Measurements from ENCODE around the gene ARHGEF10L.

ARHGEF10L gene

DNA sequence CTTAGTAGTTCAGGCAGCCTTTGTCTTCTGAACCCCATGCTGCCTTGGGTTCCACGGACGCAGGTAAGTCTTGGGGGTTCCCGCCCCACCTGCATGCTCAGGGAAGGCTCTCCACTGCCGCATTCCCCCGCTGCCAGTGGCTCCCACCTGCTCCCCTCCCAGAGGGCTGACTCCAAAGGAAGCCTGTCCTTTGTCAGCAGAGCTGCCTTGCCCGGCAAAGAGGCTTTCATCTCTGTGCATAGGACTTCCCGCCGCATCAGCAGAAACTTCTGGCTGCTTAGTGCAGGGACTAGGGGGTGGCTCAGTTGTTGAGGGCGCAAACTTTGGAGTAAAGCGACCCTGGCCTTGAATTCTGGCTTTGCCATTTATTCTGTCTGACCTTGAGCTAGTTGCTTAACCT is 190.4 kb downstream of the ARHGEF10L start:
- H3K36me3 ChIP-seq (ENCODE audit: insufficient read depth, low read length): no peaks in the 10 kb centered on the region
- H3K4me1 ChIP-seq (ENCODE audit: control insufficient read depth, insufficient read depth, low read length, unreplicated experiment): peaks cover 2% of the 10 kb centered on the region
- H2AFZ ChIP-seq (ENCODE audit: low read length, unreplicated experiment): no peak overlapping the region
- no peak overlapping the region for H3K27ac ChIP-seq (ENCODE audit: low read depth, low read length)
- no peak overlapping the region for H3K4me3 ChIP-seq (ENCODE audit: low read depth, low read length)
- H3K27me3 ChIP-seq (ENCODE audit: insufficient read depth, low read length): no peaks in the 10 kb centered on the region
- H3K79me2 ChIP-seq (ENCODE audit: control insufficient read depth, insufficient read depth, low read length, unreplicated experiment): no peaks in the 10 kb centered on the region

DNA sequence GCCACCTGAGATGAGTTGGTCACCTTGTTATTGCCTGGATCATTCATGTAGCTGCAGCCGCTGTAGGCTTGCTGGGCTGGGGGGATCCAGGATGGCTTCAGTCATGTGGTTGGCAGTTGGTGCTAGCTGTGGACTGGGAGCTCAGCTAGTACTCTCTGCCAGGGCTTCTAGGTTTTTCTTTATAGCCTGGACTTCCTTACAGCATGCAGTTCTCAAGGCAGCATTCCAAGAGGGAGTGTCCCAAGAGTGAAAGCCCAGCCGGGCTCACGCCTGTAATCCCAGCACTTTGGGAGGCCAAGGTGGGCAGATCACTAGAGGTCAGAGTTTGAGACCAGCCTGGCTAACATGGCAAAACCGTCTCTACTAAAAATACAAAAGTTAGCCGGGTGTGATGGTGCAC is 192.0 kb downstream of the ARHGEF10L start:
- H3K79me2 ChIP-seq (ENCODE audit: control insufficient read depth, insufficient read depth, low read length, unreplicated experiment): no peaks in the 10 kb centered on the region
- no peak overlapping the region for H3K4me3 ChIP-seq (ENCODE audit: low read depth, low read length)
- H2AFZ ChIP-seq (ENCODE audit: low read length, unreplicated experiment): no peak overlapping the region
- H3K4me1 ChIP-seq (ENCODE audit: control insufficient read depth, insufficient read depth, low read length, unreplicated experiment): peaks cover 2% of the 10 kb centered on the region
- no peaks in the 10 kb centered on the region for H3K27me3 ChIP-seq (ENCODE audit: insufficient read depth, low read length)
- H3K36me3 ChIP-seq (ENCODE audit: insufficient read depth, low read length): no peaks in the 10 kb centered on the region
- no peak overlapping the region for H3K27ac ChIP-seq (ENCODE audit: low read depth, low read length)

DNA sequence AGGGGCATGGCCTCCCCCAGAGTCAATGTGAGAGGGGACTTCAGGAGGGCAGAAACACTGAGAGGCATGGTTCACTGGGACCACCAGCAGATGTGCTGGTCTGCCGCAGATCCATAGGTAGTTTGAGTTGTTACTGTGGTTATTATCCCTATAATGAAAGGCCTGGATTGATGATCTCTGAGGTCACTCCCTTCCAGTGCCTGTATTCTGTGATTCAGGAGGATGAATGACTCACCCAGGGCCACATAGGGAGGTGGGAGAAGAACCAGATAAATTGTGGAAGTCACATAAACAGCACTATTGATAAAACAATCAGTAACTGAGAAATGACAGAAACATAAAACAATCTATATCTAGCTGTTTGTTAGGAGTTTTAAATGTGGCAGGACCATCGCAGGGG is 193.0 kb downstream of the ARHGEF10L start:
- Histone ChIP-seq H3K36me3 (ENCODE audit: insufficient read depth, low read length) (no peaks in the 10 kb centered on the region), H3K4me1 (ENCODE audit: control insufficient read depth, insufficient read depth, low read length, unreplicated experiment) (peaks cover 2% of the 10 kb centered on the region), H3K79me2 (ENCODE audit: control insufficient read depth, insufficient read depth, low read length, unreplicated experiment) (no peaks in the 10 kb centered on the region), H2AFZ (ENCODE audit: low read length, unreplicated experiment) (no peak overlapping the region), H3K4me3 (ENCODE audit: low read depth, low read length) (no peak overlapping the region), H3K27ac (ENCODE audit: low read depth, low read length) (no peak overlapping the region), H3K27me3 (ENCODE audit: insufficient read depth, low read length) (no peaks in the 10 kb centered on the region)

DNA sequence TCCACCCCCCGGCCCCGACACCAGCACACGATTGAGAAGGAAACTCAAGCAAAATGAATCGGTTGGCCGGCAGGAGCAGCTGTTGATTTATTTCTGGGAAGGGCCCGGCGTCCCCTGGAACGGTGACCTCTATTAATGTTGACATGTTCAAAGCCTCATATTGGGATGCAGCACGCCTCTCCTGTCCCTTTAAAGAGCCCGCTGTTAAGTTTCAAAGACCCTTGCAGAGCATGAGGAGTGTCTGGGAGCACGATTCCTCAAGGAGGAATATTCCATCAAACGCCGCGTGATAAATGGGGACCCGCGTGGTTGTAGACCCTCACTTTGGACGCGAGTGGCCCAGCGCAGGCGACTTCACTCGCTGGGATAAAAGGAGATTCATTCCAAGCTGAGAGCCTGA is 194.2 kb downstream of the ARHGEF10L start:
- no peaks in the 10 kb centered on the region for H3K27me3 ChIP-seq (ENCODE audit: insufficient read depth, low read length)
- no peaks in the 10 kb centered on the region for H3K79me2 ChIP-seq (ENCODE audit: control insufficient read depth, insufficient read depth, low read length, unreplicated experiment)
- H3K27ac ChIP-seq (ENCODE audit: low read depth, low read length): no peak overlapping the region
- peaks cover 2% of the 10 kb centered on the region for H3K4me1 ChIP-seq (ENCODE audit: control insufficient read depth, insufficient read depth, low read length, unreplicated experiment)
- H2AFZ ChIP-seq (ENCODE audit: low read length, unreplicated experiment): no peak overlapping the region
- H3K4me3 ChIP-seq (ENCODE audit: low read depth, low read length): no peak overlapping the region
- no peaks in the 10 kb centered on the region for H3K36me3 ChIP-seq (ENCODE audit: insufficient read depth, low read length)

DNA sequence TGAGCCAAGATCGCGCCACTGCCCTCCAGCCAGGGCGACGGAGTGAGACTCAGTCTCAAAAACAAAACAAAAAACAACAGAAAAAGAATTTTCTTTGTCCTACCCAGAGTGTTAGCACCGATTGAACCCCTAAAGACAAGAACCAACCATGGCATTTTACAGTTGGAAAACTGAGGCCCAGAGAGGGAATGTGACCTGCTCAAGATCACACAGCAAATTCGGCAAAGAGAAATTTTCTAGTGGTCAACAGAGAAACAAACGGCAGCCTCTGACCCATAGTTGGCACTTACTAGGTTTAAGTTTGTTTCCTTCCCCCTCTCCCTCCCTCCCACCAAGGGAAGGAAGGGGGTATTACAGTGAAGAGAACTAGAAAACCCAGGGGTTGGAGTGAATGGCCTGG is 195.1 kb downstream of the ARHGEF10L start:
- Histone ChIP-seq H3K4me3 (ENCODE audit: low read depth, low read length) (no peak overlapping the region), H3K4me1 (ENCODE audit: control insufficient read depth, insufficient read depth, low read length, unreplicated experiment) (peaks cover 2% of the 10 kb centered on the region), H3K79me2 (ENCODE audit: control insufficient read depth, insufficient read depth, low read length, unreplicated experiment) (no peaks in the 10 kb centered on the region), H3K36me3 (ENCODE audit: insufficient read depth, low read length) (no peaks in the 10 kb centered on the region), H2AFZ (ENCODE audit: low read length, unreplicated experiment) (no peak overlapping the region), H3K27me3 (ENCODE audit: insufficient read depth, low read length) (no peaks in the 10 kb centered on the region), H3K27ac (ENCODE audit: low read depth, low read length) (no peak overlapping the region)

DNA sequence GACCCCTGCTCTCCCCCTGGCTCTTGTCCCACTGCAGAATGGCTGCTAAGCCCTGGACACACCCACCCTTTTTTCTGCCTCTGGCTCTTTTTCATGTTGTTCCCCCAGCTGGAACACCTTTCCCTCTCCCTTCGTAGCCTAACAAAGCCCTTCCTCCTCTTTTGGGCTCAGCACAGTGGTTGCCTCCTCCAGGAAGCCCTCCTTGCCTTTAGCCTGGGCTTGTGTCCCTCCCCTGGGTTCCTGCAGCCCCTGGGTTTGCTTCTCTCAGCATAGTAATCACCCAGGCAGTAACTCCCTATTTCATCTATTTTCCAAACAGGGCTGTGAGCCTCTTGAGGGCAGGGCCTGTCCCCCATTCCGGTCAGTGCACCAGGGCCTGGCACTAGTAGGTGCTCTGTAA is 195.8 kb downstream of the ARHGEF10L start:
- no peaks in the 10 kb centered on the region for H3K36me3 ChIP-seq (ENCODE audit: insufficient read depth, low read length)
- H3K4me3 ChIP-seq (ENCODE audit: low read depth, low read length): no peak overlapping the region
- H2AFZ ChIP-seq (ENCODE audit: low read length, unreplicated experiment): no peak overlapping the region
- H3K79me2 ChIP-seq (ENCODE audit: control insufficient read depth, insufficient read depth, low read length, unreplicated experiment): no peaks in the 10 kb centered on the region
- H3K4me1 ChIP-seq (ENCODE audit: control insufficient read depth, insufficient read depth, low read length, unreplicated experiment): peaks cover 2% of the 10 kb centered on the region
- H3K27ac ChIP-seq (ENCODE audit: low read depth, low read length): no peak overlapping the region
- peaks cover 3% of the 10 kb centered on the region; the same call in 1 of the 2 replicates for H3K27me3 ChIP-seq (ENCODE audit: insufficient read depth, low read length)

DNA sequence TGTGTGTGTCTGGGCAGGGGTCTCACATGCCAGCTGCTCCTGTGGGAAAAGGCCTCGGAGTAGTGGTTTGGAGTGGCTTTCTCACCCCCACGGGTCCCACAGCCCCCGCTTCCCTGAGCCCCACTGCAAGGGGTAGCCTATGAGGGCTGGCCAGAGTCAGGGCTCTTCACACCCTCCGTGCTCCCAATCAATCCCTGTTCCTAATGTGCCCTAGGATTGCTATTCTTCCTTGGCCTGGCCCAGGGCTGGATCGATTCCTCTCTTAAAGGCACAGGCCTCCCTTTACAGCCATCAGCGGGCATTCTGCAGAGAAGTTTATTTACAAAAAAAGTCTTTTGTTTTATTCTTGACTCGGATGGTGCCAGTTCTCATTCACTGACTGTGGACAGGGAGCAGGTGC is 196.3 kb downstream of the ARHGEF10L start:
- no peaks in the 10 kb centered on the region for H3K36me3 ChIP-seq (ENCODE audit: insufficient read depth, low read length)
- H3K79me2 ChIP-seq (ENCODE audit: control insufficient read depth, insufficient read depth, low read length, unreplicated experiment): no peaks in the 10 kb centered on the region
- H3K27me3 ChIP-seq (ENCODE audit: insufficient read depth, low read length): peaks cover 6% of the 10 kb centered on the region; the same call in 1 of the 2 replicates
- H3K4me3 ChIP-seq (ENCODE audit: low read depth, low read length): no peak overlapping the region
- no peak overlapping the region for H2AFZ ChIP-seq (ENCODE audit: low read length, unreplicated experiment)
- H3K27ac ChIP-seq (ENCODE audit: low read depth, low read length): no peak overlapping the region
- H3K4me1 ChIP-seq (ENCODE audit: control insufficient read depth, insufficient read depth, low read length, unreplicated experiment): peaks cover 2% of the 10 kb centered on the region

DNA sequence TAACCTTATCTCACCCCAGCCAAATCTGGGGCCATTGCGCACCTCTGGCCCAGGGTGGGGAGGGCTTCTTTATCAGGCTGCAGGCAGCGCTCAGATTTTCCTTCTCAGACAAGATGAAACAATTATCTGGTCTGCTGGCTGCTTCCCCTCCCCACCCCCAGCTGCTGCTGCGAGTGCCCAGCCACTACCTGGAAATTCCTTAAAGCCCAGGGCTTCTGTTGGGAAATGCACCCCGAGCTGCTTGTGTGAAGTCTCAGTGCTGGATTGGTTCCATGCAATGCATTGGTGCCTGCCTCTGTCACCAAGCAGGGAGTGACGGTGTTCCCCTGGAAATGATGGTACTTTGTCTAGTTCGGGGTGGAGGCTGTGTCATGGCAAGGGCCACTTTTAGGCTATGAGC is 197.1 kb downstream of the ARHGEF10L start:
- Histone ChIP-seq H3K27me3 (ENCODE audit: insufficient read depth, low read length) (peaks cover 9% of the 10 kb centered on the region; the same call in 1 of the 2 replicates), H3K79me2 (ENCODE audit: control insufficient read depth, insufficient read depth, low read length, unreplicated experiment) (no peaks in the 10 kb centered on the region), H3K4me1 (ENCODE audit: control insufficient read depth, insufficient read depth, low read length, unreplicated experiment) (peaks cover 2% of the 10 kb centered on the region), H3K27ac (ENCODE audit: low read depth, low read length) (no peak overlapping the region), H2AFZ (ENCODE audit: low read length, unreplicated experiment) (no peak overlapping the region), H3K36me3 (ENCODE audit: insufficient read depth, low read length) (no peaks in the 10 kb centered on the region), H3K4me3 (ENCODE audit: low read depth, low read length) (no peak overlapping the region)

DNA sequence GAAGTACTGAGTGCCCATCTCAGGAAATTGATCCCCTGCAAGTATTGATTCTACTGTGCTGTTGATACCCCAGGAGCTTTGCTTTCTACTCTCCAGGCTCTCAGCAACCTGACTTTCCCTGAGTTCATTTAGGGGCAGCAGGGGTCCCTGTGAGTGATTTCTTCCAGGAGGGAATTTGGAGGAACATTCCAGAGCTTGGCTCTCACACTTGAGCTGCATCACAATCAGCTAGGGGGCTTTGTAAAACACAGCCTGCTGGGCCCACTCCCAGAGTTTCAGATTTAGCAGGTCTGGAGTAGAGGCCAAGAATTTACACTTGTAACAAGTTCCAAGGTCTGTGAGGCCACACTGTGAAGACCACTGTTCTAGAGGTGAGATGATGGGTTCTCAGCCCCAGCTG is 199.6 kb downstream of the ARHGEF10L start:
- Histone ChIP-seq H3K4me3 (ENCODE audit: low read depth, low read length) (no peak overlapping the region), H3K36me3 (ENCODE audit: insufficient read depth, low read length) (no peaks in the 10 kb centered on the region), H3K4me1 (ENCODE audit: control insufficient read depth, insufficient read depth, low read length, unreplicated experiment) (peaks cover 4% of the 10 kb centered on the region), H3K27ac (ENCODE audit: low read depth, low read length) (no peak overlapping the region), H2AFZ (ENCODE audit: low read length, unreplicated experiment) (no peak overlapping the region), H3K27me3 (ENCODE audit: insufficient read depth, low read length) (peaks cover 9% of the 10 kb centered on the region; the same call in 1 of the 2 replicates), H3K79me2 (ENCODE audit: control insufficient read depth, insufficient read depth, low read length, unreplicated experiment) (no peaks in the 10 kb centered on the region)

DNA sequence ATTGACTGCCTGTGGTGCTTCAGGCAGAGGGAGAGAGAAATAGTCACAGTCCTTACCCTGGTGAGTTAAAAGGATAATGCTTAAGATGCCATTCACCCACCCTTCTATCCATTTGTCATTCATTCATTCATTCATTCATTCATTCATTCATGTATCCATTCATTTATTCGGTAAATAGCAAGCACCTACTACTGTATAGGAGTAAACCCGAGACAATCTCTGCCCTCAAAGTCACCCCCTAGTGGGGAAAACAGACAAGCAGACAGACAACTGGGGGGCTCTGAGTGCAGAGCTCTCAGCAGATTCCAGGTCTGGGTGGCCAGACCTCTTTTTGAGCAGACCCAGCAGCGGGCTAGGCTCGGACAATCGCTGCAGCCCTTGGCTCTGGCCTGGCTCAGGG is 201.6 kb downstream of the ARHGEF10L start:
- Histone ChIP-seq H3K27me3 (ENCODE audit: insufficient read depth, low read length) (peaks cover 9% of the 10 kb centered on the region; the same call in 1 of the 2 replicates), H3K27ac (ENCODE audit: low read depth, low read length) (no peak overlapping the region), H3K79me2 (ENCODE audit: control insufficient read depth, insufficient read depth, low read length, unreplicated experiment) (no peaks in the 10 kb centered on the region), H3K36me3 (ENCODE audit: insufficient read depth, low read length) (no peaks in the 10 kb centered on the region), H3K4me3 (ENCODE audit: low read depth, low read length) (no peak overlapping the region), H3K4me1 (ENCODE audit: control insufficient read depth, insufficient read depth, low read length, unreplicated experiment) (peaks cover 4% of the 10 kb centered on the region), H2AFZ (ENCODE audit: low read length, unreplicated experiment) (no peak overlapping the region)

DNA sequence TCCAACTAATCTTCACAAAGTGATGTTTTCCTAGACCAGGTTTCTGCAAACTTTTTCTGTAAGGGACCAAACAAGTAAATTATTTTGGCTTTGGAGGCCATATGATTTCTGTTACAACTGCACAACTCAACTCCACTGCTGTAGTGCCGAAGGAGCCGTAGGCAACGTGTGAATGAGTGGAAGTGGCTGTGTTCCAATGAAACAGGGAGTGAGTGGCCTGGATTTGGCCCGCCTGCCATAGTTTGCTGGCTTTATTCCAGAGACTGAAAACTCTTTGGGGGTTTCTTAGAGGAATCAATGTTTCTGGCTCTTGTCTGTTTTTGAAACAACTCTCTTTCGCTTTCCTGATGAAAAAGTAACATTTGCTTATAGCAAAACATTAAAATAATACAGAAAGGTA is 203.1 kb downstream of the ARHGEF10L start:
- H2AFZ ChIP-seq (ENCODE audit: low read length, unreplicated experiment): no peak overlapping the region

More for the DNA sequence above, 203.1 kb downstream of the ARHGEF10L start:
- H3K27ac ChIP-seq (ENCODE audit: low read depth, low read length): no peak overlapping the region
- H3K4me3 ChIP-seq (ENCODE audit: low read depth, low read length): no peak overlapping the region
- H3K79me2 ChIP-seq (ENCODE audit: control insufficient read depth, insufficient read depth, low read length, unreplicated experiment): no peaks in the 10 kb centered on the region
- no peaks in the 10 kb centered on the region for H3K36me3 ChIP-seq (ENCODE audit: insufficient read depth, low read length)
- H3K4me1 ChIP-seq (ENCODE audit: control insufficient read depth, insufficient read depth, low read length, unreplicated experiment): peaks cover 4% of the 10 kb centered on the region
- peaks cover 9% of the 10 kb centered on the region; the same call in 1 of the 2 replicates for H3K27me3 ChIP-seq (ENCODE audit: insufficient read depth, low read length)

All from ACC112 (cell line).